HepG2 (cell line): ENCODE results near the gene GPER1. TPM values are rescaled to one million over a fixed set of nuclear protein-coding genes. Genes with fewer than 3 reads are reported as not detected.
A peak's percentile ranks its signal among the peaks of the same experiment; 100 is the strongest.
"Not testable (repeated sequence)": the region's sequence is repeated elsewhere in the genome, so short reads cannot be mapped to it uniquely, and the experiment has no call there.

Experiments used
- ATAC-seq: fragments of 200-7000 bp; cut with Tn5 transposase; 3 replicates; pipeline ENCODE4 v1.9.1; 2020; ENCODE audit warnings: mild to moderate bottlenecking, moderate library complexity
- BruUV-seq: library from RNA; stranded (reverse); fragments of 400-500 nt; replicated peaks from 2 replicates; lab custom pipeline; 2021; lab: Mats Ljungman, UMichigan
- CTCF ChIA-PET: fragments of 300-600 bp; formaldehyde crosslinking; extraction: SDS; loops from one replicate; lab custom pipeline; 2021; ENCODE audit warnings: low total read pairs, inconsistent platforms, low intra/inter-chr PET ratio; lab: Yijun Ruan, JAX
- POLR2A ChIA-PET: fragments of 350-600 bp; sonication (Branson Sonifier 250); formaldehyde crosslinking; loops from one replicate; lab custom pipeline; 2020; ENCODE audit warnings: antibody characterized with exemption, inconsistent platforms; lab: Yijun Ruan, JAX
- DNase-seq: peaks from one replicate; pipeline ENCODE4 v3.0.0-alpha.2; 2015; ENCODE audit warnings: low spot score
- FAIRE-seq: peaks from 3 replicates; lab custom pipeline; 2011; peaks lifted over from hg19 to GRCh38; lab: Jason Lieb, UNC
- H2AFZ ChIP-seq: one replicate; pipeline ENCODE4 v1.6.1; 2011; ENCODE audit warnings: low read length, inconsistent platforms
- H3K27ac ChIP-seq: fragments of 300-600 bp; 3 replicates; pipeline ENCODE4 v1.8.0; 2011; ENCODE audit warnings: mixed run types, mild to moderate bottlenecking, mixed read lengths, low read length, inconsistent platforms; ENCODE audit not compliant: insufficient read depth; ENCODE audit errors: extremely low read length
- H3K27me3 ChIP-seq, 2 experiments: fragments of 200-600 bp in 1 of 2; 2 replicates in 1 of 2; 3 replicates in 1 of 2; pipeline versions ENCODE4 v1.6.0 to v1.8.0; 2011; ENCODE audit warnings: low read length in 2 of 2, mild to moderate bottlenecking in 2 of 2, moderate library complexity in 2 of 2, inconsistent platforms in 1 of 2; ENCODE audit not compliant: insufficient read depth in 2 of 2, control insufficient read depth in 1 of 2
- H3K36me3 ChIP-seq, 2 experiments: fragments of 200-600 bp in 1 of 2; replicated peaks in 1 of 2; 2 replicates in 1 of 2; 3 replicates in 1 of 2; pipeline versions ENCODE4 v1.5.1 to v1.8.0; 2011; ENCODE audit warnings: low read length in 2 of 2, inconsistent platforms in 1 of 2; ENCODE audit not compliant: insufficient read depth in 2 of 2, control insufficient read depth in 1 of 2
- H3K4me1 ChIP-seq: 2 replicates; pipeline ENCODE4 v1.5.1; 2012; ENCODE audit warnings: low read length, inconsistent platforms; ENCODE audit not compliant: insufficient read depth
- H3K4me2 ChIP-seq: 2 replicates; pipeline ENCODE4 v1.6.0; 2011; ENCODE audit warnings: low read depth, low read length, inconsistent platforms
- H3K4me3 ChIP-seq, 3 experiments: fragments of 200-600 bp in 1 of 3; sonication (generic), shearing (Covaris generic) in 1 of 3; replicated peaks in 1 of 3; 2 replicates each; pipeline ENCODE4 v1.5.1; 2011 to 2016; ENCODE audit warnings: low read length in 3 of 3, inconsistent platforms in 2 of 3, low read depth in 2 of 3, mild to moderate bottlenecking in 2 of 3, control low read depth in 1 of 3, mixed read lengths in 1 of 3; ENCODE audit not compliant: insufficient read depth in 1 of 3
- H3K79me2 ChIP-seq: one replicate; pipeline ENCODE4 v1.6.1; 2011; ENCODE audit warnings: low read length, inconsistent platforms; ENCODE audit not compliant: insufficient read depth
- H3K9ac ChIP-seq: 2 replicates; pipeline ENCODE4 v1.6.0; 2011; ENCODE audit warnings: mild to moderate bottlenecking, low read depth, low read length, inconsistent platforms; ENCODE audit not compliant: insufficient read depth
- H3K9me3 ChIP-seq: 2 replicates; pipeline ENCODE4 v1.5.1; 2012; ENCODE audit warnings: mild to moderate bottlenecking, low read length
- H4K20me1 ChIP-seq: 2 replicates; pipeline ENCODE4 v1.6.0; 2011; ENCODE audit warnings: inconsistent platforms, mild to moderate bottlenecking, low read length, moderate library complexity; ENCODE audit not compliant: insufficient read depth
- ATF7 ChIP-seq, 2 experiments: fragments of 450-650 bp in 1 of 2; sonication (generic) in 1 of 2; formaldehyde crosslinking in 1 of 2; IDR thresholded peaks; 2 replicates each; pipeline versions ENCODE4 v1.4.0 to v1.6.1; 2016 to 2020; ENCODE audit warnings: antibody characterized with exemption in 1 of 2, mild to moderate bottlenecking in 1 of 2, missing genetic modification reagents in 1 of 2
- CREB1 ChIP-seq, 2 experiments: fragments of 450-650 bp in 1 of 2; IDR thresholded peaks; 2 replicates each; pipeline ENCODE4 v1.6.1; 2016 to 2017; ENCODE audit warnings: control low read depth in 1 of 2, mild to moderate bottlenecking in 1 of 2, missing compliant biosample characterization in 1 of 2, missing genetic modification characterization in 1 of 2
- WGBS: methylation state at CpG from one replicate; pipeline ENCODE4 v1.1.6; 2017; ENCODE audit warnings: low lambda C conversion rate; 5-methylcytosine and 5-hydroxymethylcytosine counted together
- in situ Hi-C: cut with HindIII; loops from 2 replicates; pipeline ENCODE4 v1.10.0; 2017; ENCODE audit warnings: low pct_unique_long_range_greater_than_20kb; ENCODE audit not compliant: extremely low pct_ligation_motif_present
- intact Hi-C: fragments of 100-400 bp; cut with micrococcal nuclease; formaldehyde crosslinking; loops from one replicate; pipeline ENCODE4 v1.10.0; 2022; ENCODE audit not compliant: unreplicated experiment
- polyA plus RNA-seq, 8 experiments: library from polyadenylated mRNA; depleted of rRNA in 3 of 8; stranded (reverse) in 7 of 8; unstranded in 1 of 8; fragments of >200 nt; fragmentation: Illumina TruSeq in 4 of 8; extraction: Trizol in 4 of 8; gene quantifications; 2 replicates each; pipeline versions ENCODE4 v1.2.1 to v1.2.3, GENCODE V29; 2011 to 2016; ENCODE audit warnings: low read depth in 4 of 8, missing spikeins in 1 of 8, mixed read lengths in 1 of 8; ENCODE audit not compliant: insufficient read depth in 1 of 8
- total RNA-seq, 5 experiments: library from RNA; depleted of rRNA; stranded (reverse); fragments of >200 nt; fragmentation: Illumina TruSeq; extraction: Trizol; gene quantifications; 2 replicates each; pipeline ENCODE4 v1.2.3, GENCODE V29; 2016; ENCODE audit warnings: low read depth in 1 of 5

Gene GPER1
- total and polyA plus RNA-seq, 2 of the 13 experiments (the other 11 are each of a cell fraction or from before 2014, with no cell fraction given): 12.7 to 19.7 TPM

DNA sequence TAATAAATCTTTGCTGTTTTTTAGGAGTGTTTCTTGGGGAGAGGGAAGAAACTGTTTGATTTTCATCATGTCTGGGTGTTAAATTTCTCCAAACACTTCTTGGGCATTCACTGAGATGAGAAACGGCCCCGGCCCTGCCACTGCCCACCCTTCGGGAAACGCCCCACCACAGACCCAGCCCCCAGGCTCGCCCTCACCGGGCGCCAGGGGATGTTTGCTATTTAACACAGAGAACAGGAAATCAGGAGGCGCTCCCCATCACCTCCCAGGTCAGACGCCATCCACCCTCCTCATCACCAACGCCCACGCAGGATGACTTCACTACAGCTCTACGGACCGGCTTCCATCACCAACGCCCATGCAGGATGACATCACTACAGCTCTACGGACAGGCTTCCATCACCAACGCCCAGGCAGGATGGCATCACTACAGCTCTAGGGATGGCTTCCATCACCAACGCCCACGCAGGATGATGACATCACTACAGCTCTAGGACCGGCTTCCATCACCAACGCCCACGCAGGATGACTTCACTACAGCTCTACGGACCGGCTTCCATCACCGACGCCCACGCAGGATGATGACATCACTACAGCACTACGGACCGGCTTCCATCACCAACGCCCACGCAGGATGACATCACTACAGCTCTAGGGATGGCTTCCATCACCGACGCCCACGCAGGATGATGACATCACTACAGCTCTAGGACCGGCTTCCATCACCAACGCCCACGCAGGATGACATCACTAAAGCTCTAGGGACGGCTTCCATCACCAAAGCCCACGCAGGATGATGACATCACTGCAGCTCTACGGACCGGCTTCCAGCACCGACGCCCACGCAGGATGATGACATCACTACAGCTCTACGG is 27.5 kb downstream of the GPER1 start:
- intact Hi-C loops; CTCF ChIA-PET; H3K27ac ChIP-seq; H3K9me3 ChIP-seq; BruUV-seq; in situ Hi-C loops; FAIRE-seq; ATAC-seq; H3K4me1 ChIP-seq; DNase-seq; POLR2A ChIA-PET; H2AFZ ChIP-seq; H3K4me3 ChIP-seq; H3K9ac ChIP-seq; H3K4me2 ChIP-seq; H3K27me3 ChIP-seq; H4K20me1 ChIP-seq; TF ChIP-seq CREB1, ATF7 (CRISPR knock-in tag; IDR thresholded peaks at IDR 0.05): not testable (repeated sequence)
- 98% methylated on average over 44 of the region's 44 CpGs for WGBS
- TF ChIP-seq CREB1 (IDR thresholded peaks at IDR 0.05) (peak; percentile 85), ATF7 (IDR thresholded peaks at IDR 0.05) (peak; percentile 89)
- Histone ChIP-seq H3K36me3 (peaks cover 9 to 25% of the 10 kb centered on the region in 2 experiments; a peak in 3 of 5 replicates), H3K79me2 (peaks cover 11% of the 10 kb centered on the region)

- H4K20me1 ChIP-seq; DNase-seq; intact Hi-C loops; H3K9me3 ChIP-seq; H2AFZ ChIP-seq; H3K9ac ChIP-seq; BruUV-seq; in situ Hi-C loops; FAIRE-seq; H3K4me1 ChIP-seq; CTCF ChIA-PET; ATAC-seq; H3K27ac ChIP-seq; TF ChIP-seq ATF7, CREB1 (CRISPR knock-in tag; IDR thresholded peaks at IDR 0.05): not testable (repeated sequence)
- Histone ChIP-seq H3K79me2 (peaks cover 17% of the 10 kb centered on the region), H3K36me3 (peaks cover 9 to 25% of the 10 kb centered on the region in 2 experiments; a peak in 3 of 5 replicates)
- 97% methylated on average over 48 of the region's 49 CpGs for whole genome bisulfite sequencing
- TF ChIP-seq ATF7 (IDR thresholded peaks at IDR 0.05) (peak; percentile 92), CREB1 (IDR thresholded peaks at IDR 0.05) (peak; percentile 84)
- TF ChIP-seq, all 625 proteins: peak for 2; not testable (repeated sequence) for 623
- H3K4me3 ChIP-seq, H3K4me2 ChIP-seq, H3K27me3 ChIP-seq, POLR2A ChIA-PET: not testable (repeated sequence)
Observed at GRCh38 chr7:1116383-1117008, 28.6 kb downstream of the GPER1 start.
